ENCODE measurements around the gene KRTAP4-7.
"Not testable (repeated sequence)": the region's sequence is repeated elsewhere in the genome, so short reads cannot be mapped to it uniquely, and the experiment has no call there.

KRTAP4-7 gene

GRCh38 chr17:41052566-41052965 lies 31.4 kb upstream of the KRTAP4-7 start:
- DNase-seq (ENCODE audit: low read depth), result no peak
- TF ChIP-seq CTCF (IDR thresholded peaks at IDR 0.05; ENCODE audit: insufficient read depth, low read depth, low read length, missing control alignments), result no peak
- H3K4me3 ChIP-seq (ENCODE audit: low read length), result no peak overlapping the region

GRCh38 chr17:41054025-41054424 lies 29.9 kb upstream of the KRTAP4-7 start:
- no peak for DNase-seq (ENCODE audit: low read depth)
- no peak overlapping the region for H3K4me3 ChIP-seq (ENCODE audit: low read length)
- no peak for TF ChIP-seq CTCF (IDR thresholded peaks at IDR 0.05; ENCODE audit: insufficient read depth, low read depth, low read length, missing control alignments)

- DNase-seq (ENCODE audit: low read depth); H3K4me3 ChIP-seq (ENCODE audit: low read length): not testable (repeated sequence)
Observed at GRCh38 chr17:41054556-41054955, 29.4 kb upstream of the KRTAP4-7 start.

- DNase-seq (ENCODE audit: low read depth); H3K4me3 ChIP-seq (ENCODE audit: low read length): not testable (repeated sequence)
Observed at GRCh38 chr17:41055130-41055529, 28.8 kb upstream of the KRTAP4-7 start, which contains the start of gene KRTAP2-2. KRTAP2-2 (minus strand) TSS chr17:41055230; CDS start chr17:41055211, 19 bp downstream.

GRCh38 chr17:41057547-41057946 lies 26.4 kb upstream of the KRTAP4-7 start:
- DNase-seq (ENCODE audit: low read depth), result no peak
- H3K4me3 ChIP-seq (ENCODE audit: low read length), result no peak overlapping the region
- no peak for TF ChIP-seq CTCF (IDR thresholded peaks at IDR 0.05; ENCODE audit: insufficient read depth, low read depth, low read length, missing control alignments)

- peak; percentile 24 for DNase-seq (ENCODE audit: low read depth)
- TF ChIP-seq CTCF (IDR thresholded peaks at IDR 0.05; ENCODE audit: insufficient read depth, low read depth, low read length, missing control alignments), result no peak
- H3K4me3 ChIP-seq (ENCODE audit: low read length), result no peak overlapping the region
Observed at GRCh38 chr17:41058741-41059140, 25.2 kb upstream of the KRTAP4-7 start.

- peak; percentile 75 for DNase-seq (ENCODE audit: low read depth)
- not testable (repeated sequence) for H3K4me3 ChIP-seq (ENCODE audit: low read length)
Observed at GRCh38 chr17:41059276-41060051, 24.5 kb upstream of the KRTAP4-7 start.

- peak; percentile 97 for DNase-seq (ENCODE audit: low read depth)
- H3K4me3 ChIP-seq (ENCODE audit: low read length), result no peak within 1 kb of the TSS
- no peak for TF ChIP-seq CTCF (IDR thresholded peaks at IDR 0.05; ENCODE audit: insufficient read depth, low read depth, low read length, missing control alignments)
Observed at GRCh38 chr17:41060052-41060604, 23.8 kb upstream of the KRTAP4-7 start, which contains the start of gene KRTAP2-3. KRTAP2-3 (minus strand) TSS chr17:41060114; CDS start chr17:41060050, 64 bp downstream.
